Measurements from ENCODE around the gene FSD2.
"Not testable (repeated sequence)": the region's sequence is repeated elsewhere in the genome, so short reads cannot be mapped to it uniquely, and the experiment has no call there.

FSD2 gene

DNA sequence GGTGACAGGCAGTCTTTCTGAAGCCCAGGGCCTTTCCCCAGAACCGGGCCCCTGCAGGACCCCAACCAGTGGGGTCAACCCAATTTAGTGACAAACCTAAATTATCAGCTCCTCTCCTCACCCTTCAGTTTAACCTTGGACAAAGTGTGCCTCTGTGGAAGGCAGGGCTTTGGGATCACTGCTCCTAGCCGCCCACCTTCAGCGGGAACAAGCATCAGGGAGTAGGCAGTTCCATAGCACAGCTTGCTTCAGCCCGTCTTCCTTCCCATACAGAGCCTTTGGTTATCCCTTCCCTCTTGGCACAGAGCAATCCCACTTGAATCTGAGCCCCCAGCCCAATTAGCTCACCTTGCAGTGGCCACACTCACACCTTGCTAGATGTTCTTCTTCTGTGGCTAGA, 90.9 kb downstream of the FSD2 start:
- no peak for DNase-seq

DNA sequence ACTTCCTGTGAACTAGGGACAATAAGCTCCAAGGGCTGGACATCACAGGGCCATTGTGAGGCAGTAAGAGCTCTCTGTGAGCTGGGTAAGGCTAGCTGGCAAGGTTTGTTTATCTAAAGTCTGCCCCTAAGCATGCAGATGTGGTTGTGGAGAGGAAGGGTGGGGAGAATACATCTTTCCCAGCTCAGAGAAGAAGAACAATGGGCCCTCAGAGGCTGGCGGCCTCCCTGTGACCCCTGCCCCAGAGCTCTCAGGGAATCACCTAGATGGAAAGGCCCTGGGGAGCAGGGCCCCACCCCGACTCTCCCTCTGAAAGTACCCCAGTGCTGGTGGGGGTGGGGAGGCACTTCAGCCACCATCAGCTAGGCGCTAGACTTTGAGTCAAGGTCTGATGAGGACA, 91.9 kb downstream of the FSD2 start:
- DNase-seq, result no peak

DNA sequence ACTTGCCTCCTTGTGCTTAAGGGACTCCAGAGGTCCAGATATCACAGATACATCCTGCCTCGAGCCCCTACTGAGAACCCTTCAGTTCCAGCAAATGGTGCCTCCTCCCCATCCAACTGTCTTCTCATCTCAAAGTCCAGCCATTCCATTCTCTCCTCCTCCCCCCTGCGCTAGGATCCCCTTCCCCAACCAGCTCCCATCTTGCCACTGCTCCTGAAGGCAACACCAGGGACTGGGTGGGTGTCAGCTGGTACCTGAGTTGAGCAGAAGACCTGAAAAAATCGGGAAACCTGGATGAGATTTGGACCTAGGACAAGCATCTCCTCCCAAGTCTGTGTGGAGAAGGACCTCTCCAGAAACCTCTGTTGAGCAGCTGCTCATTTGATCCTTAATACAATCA, 93.8 kb downstream of the FSD2 start:
- no peak for DNase-seq

DNA sequence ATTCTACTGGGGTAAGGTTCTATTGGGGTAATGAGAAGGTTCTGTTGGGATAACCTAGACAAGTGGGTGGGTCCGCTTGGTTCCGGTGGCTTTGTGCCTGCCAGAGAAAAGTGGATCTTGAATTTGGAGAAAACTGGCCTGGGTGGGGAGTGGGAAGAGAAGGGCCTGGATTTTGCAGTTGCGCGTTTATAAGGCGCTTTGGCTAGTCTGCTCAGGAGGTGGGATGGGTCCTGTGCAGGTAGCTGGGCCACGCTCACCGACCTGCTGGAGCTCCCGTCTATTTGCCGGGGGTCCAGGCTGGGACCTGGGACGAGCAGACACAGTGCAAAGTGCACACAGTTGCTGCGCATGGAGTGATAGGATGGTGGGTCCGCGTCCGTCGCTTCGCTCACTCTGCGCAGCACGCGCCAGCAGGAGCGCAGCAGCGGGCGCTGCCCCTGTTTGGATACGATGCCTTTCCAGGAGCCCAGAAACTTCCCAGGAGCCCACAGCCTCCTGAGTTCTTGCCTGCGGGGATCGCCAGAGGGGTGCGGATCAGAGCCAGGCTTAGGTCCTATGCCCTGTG, 94.9 kb downstream of the FSD2 start:
- DNase-seq, result no peak

DNA sequence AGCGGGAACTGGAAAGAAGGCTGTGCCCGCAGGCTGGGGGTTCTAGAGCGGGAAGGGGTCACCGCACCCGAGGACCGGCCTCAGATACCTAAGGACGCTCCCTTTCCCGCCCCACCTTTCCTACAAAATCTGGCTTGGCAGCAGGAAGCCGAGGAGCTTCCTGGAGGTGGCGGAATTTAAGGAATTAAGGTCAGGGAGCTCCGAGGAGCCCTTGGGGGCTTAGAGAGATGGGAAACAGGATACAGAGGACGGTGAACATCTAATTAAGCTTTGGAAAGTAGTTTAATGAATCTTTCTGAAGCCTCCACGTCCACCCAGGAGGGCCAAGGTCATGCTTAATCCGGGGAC, 95.7 kb downstream of the FSD2 start:
- no peak for DNase-seq

DNA sequence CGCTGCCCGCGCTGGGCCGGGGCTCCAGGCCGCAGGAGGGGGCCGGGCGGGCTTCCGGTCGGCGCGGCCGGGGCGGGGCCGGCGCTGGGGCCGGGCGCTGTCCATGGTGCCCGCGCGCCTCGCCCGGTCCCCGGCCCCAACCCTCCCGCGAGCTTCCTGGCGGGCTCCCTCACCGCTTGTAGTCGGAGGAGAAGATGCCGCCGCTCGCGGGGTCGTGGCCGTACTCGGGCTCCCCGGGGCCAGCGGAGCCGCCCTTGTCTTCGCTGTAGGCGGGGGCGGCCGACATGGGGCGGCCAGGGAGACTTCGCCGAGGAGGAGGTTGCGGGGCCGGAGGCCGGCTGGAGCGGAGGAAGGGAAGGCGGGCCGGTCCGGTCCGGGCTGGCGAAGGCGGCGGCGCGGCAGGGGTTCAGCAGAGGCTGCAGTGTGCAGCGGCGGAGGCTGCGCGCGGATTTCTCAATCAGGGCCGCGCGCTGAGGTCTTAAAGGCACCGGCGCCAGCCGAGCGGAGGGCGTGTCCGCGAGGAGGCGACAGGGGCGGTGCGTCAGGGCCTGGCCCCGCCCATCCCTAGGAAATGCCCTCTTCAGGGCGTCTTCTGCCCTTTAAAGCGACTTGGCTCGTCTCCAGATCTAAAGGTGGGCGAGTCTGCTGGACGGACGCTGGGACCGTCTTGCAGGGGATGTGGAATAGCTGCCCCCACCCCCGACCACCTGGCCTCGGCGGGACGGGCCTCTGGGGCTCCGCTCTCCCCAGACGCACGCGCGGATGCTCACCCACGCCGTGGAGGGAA, 96.3 kb downstream of the FSD2 start, which contains the start of gene AP3B2:
Gene AP3B2 (minus strand): TSS at position 455 of the 787 bp plus-strand sequence. CDS start 169 bp downstream, at position 286.
- peak; percentile 53 for DNase-seq

DNA sequence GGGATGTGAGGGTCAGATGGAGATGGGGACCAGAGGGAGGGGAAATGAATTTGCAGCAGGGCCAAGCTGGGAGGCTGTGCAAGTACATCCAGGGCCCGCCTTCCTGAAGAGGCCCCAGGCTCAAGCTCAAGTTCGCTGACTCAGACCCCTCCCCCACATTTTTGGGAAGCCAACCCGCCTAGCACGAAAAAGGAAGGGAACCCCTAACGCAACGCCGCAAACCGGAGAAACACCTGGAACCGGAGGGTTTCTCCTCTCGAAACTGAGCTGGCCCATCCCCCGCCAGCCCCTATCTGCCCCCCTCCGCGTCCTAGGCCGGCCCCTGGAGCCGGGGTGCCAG, 96.8 kb downstream of the FSD2 start:
- no peak for DNase-seq

DNA sequence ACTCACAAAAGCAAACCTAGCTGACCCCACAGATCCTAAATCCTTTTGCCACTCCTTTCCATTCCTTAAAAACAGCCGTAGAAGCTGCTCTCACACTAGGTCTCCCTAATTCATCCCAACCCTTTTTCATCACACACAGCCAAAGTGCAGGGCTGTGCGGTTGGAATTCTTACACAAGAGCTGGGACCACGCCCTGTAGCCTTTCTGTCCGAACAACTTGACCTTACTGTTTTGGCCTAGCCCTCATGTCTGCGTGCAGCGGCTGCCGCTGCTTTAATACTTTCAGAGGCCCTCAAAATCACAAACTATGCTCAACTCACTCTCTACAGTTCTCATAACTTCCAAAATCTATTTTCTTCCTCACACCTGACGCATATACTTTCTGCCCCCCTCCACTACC, 100.0 kb downstream of the FSD2 start:
- DNase-seq, result not testable (repeated sequence)

All from activated gamma-delta T cell treated with Interleukin-2 at 50 U/mL for 16 hours (primary cell).